ENCODE results near the gene MPRIP. TPM values are rescaled to one million over a fixed set of nuclear protein-coding genes. Genes with fewer than 3 reads are reported as not detected.
A peak's percentile ranks its signal among the peaks of the same experiment; 100 is the strongest.
"Not testable (repeated sequence)": the region's sequence is repeated elsewhere in the genome, so short reads cannot be mapped to it uniquely, and the experiment has no call there.

Gene MPRIP
- total RNA-seq, 2 donors from 2014 or later = 147 to 269 TPM

DNA sequence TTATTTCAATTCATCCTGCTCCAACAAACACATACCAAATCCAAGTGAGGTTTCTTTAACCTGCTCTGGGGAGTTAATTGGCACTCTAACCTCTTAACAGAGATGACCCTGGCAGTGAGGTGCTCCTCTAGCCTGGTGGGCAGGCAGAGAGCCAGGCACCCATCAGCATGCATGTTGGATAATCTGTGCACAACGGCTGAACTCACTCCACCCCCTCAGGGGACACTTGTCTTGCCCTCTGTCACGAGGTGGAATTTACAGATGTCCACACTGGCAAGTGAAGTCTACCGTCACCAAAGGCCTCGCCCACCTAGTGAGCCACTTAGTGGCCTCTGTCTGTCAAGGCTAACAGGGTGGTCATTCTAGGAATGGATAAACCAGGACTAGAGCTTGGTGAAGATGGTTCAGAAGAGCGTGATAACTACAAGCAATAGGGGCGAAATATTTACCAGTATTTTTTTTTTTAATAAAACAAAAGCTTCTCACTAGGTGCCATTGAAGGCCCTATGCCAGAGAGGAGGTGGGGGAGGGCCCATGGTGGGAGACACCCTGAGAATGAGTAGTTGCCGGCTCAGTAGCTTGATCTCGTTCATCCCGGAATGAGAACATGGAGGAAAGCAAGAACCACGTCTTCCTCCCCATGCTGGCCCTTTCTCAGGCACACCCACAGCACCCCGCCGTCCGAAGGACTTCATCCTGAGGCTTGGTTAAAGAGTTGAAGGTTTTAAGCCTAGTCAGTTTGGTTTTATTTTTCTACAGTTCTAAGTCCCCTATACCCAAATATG, 138.7 kb downstream of the MPRIP start:
- intact Hi-C loops (cut with DNase I) = no loop called here
- no peak overlapping the region for H3K27ac ChIP-seq

DNA sequence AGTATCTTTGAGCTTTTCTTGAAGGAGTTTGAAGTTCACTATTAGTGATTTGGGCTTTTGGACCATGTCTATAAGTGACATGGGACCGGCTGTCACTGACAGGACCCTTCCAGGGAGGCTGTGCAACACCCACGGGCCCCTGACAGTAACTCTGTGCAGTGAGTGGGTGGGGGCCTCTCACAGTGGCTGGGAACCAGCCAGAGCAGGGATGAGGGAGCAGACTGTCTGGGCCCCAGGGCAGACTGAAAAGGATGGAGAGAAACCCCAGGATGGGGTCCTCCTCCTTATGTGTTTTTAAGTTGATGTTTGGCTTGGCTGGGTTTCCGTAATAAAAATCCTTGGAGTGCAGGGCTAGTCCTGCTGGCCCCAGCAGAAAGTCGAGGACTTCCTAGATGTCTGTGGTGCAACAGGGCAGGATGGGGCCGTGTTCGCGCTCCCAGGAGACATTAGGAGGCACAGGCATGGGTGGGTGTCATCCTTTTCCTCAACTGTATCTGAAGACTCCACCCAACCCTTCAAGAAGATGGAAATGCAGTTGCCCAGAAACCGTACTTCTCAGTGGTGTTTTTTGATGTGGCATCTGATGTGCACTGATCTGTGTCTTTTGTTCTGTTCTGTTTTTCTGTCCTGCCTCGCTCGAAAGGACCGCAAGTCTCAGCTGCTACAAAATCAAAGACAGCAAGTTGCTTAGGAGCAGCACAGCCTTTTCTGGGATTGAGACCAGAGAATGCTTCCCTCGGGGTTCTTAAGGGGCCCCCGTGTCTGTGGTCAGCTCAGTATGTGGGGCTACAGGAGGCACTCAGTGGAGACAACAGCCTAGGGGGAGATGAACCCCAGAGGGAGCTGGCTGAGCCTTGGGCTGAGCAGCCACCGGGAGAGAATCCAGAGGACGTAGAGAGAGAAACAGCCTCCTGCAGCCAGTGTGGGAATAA, 139.7 kb downstream of the MPRIP start:
- DNase-seq (no peak), ATAC-seq (no peak)
- Histone ChIP-seq H3K4me1 (peaks cover 20% of the 10 kb centered on the region), H3K27me3 (no peaks in the 10 kb centered on the region), H3K27ac (no peak overlapping the region), H3K4me3 (no peak overlapping the region), H3K36me3 (replicated peaks in 1 of 2; ENCODE audit: insufficient read depth in 1 of 2, low read depth in 2 of 2) (peaks cover 14 to 31% of the 10 kb centered on the region in 2 donors), H3K9me3 (no peaks in the 10 kb centered on the region)
- TF ChIP-seq, protein P1, sequence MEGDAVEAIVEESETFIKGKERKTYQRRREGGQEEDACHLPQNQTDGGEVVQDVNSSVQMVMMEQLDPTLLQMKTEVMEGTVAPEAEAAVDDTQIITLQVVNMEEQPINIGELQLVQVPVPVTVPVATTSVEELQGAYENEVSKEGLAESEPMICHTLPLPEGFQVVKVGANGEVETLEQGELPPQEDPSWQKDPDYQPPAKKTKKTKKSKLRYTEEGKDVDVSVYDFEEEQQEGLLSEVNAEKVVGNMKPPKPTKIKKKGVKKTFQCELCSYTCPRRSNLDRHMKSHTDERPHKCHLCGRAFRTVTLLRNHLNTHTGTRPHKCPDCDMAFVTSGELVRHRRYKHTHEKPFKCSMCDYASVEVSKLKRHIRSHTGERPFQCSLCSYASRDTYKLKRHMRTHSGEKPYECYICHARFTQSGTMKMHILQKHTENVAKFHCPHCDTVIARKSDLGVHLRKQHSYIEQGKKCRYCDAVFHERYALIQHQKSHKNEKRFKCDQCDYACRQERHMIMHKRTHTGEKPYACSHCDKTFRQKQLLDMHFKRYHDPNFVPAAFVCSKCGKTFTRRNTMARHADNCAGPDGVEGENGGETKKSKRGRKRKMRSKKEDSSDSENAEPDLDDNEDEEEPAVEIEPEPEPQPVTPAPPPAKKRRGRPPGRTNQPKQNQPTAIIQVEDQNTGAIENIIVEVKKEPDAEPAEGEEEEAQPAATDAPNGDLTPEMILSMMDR (IDR thresholded peaks at IDR 0.05) = no peak
- no peak for TF ChIP-seq POLR2A (IDR thresholded peaks at IDR 0.05)
- intact Hi-C loops (cut with DNase I) = no loop called here
- WGBS, 2 donors = 85 to 88% methylated on average over 15 of the region's 15 CpGs

More for the DNA sequence above, 138.7 kb downstream of the MPRIP start:
- ATAC-seq (no peak), DNase-seq (no peak)
- WGBS, 2 donors = 83 to 86% methylated on average over 13 of the region's 13 CpGs
- H3K36me3 ChIP-seq (replicated peaks in 1 of 2; ENCODE audit: insufficient read depth in 1 of 2, low read depth in 2 of 2) = peaks cover 14 to 34% of the 10 kb centered on the region in 2 donors
- no peaks in the 10 kb centered on the region for H3K27me3 ChIP-seq
- no peaks in the 10 kb centered on the region for H3K9me3 ChIP-seq
- no peak overlapping the region for H3K4me3 ChIP-seq
- TF ChIP-seq, protein P1 (IDR thresholded peaks at IDR 0.05) = no peak
- no peak for TF ChIP-seq POLR2A (IDR thresholded peaks at IDR 0.05)
- peaks cover 10% of the 10 kb centered on the region for H3K4me1 ChIP-seq

DNA sequence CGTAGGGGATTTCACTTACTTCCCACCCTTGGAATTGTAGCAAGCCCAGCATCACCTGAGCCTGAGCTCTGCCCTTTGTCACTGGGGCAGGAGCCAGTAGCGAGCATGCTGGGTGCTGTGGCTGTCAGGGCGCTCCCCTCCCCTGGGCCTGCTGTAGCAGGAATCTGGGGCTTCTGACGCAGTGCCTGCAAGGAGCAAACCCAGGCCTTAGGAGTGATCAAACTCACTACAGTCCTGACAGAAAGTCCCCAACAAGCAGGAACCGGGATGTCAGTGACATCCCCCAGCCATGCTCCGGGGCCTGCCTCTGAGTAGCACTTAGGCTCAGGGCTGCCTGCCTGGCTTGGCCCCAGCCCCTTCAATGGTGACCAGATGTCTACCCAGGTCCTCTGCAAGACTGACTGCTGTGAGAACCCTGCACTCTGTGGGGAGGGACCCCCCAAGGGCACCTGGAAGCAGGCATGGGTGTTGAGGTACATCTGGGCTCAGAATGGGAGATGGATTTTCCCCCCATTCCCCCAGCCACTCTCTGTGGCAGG, 140.4 kb downstream of the MPRIP start:
- Histone ChIP-seq H3K4me3 (no peak overlapping the region), H3K27me3 (no peaks in the 10 kb centered on the region), H3K9me3 (no peaks in the 10 kb centered on the region), H3K36me3 (replicated peaks in 1 of 2; ENCODE audit: insufficient read depth in 1 of 2, low read depth in 2 of 2) (peaks cover 14 to 28% of the 10 kb centered on the region in 2 donors), H3K27ac (no peak overlapping the region), H3K4me1 (peaks cover 26% of the 10 kb centered on the region)
- ATAC-seq (no peak), DNase-seq (no peak)
- no peak for TF ChIP-seq POLR2A (IDR thresholded peaks at IDR 0.05)
- TF ChIP-seq, protein P1 (IDR thresholded peaks at IDR 0.05) = no peak
- intact Hi-C loops (cut with DNase I) = no loop called here
- 92 to 93% methylated on average over 3 to 6 of the region's 6 CpGs for WGBS, 2 donors

DNA sequence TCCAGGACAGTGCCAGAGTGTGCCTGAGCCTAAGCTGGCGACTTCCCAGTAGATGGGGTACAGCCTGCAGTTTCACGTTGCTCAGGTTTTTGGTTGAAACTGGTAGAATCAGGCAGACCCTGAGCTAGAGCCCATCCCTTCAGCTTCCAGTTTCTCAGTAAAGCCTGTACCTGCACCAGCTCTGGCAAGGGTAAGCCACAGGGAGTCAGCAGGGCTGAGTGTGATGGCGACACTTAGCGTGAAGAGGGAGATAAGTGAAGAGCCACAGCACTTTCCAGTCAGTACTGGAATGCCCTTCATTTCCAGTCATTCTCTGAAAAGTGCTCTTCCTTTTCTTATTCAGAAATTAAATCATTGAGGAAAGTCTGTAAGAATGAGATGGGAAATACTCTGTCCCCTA, 141.5 kb downstream of the MPRIP start:
- Histone ChIP-seq H3K27me3 (no peaks in the 10 kb centered on the region), H3K4me3 (no peak overlapping the region), H3K27ac (no peak overlapping the region), H3K4me1 (peaks cover 26% of the 10 kb centered on the region), H3K36me3 (replicated peaks in 1 of 2; ENCODE audit: insufficient read depth in 1 of 2, low read depth in 2 of 2) (peaks cover 14 to 21% of the 10 kb centered on the region in 2 donors), H3K9me3 (no peaks in the 10 kb centered on the region)
- intact Hi-C loops (cut with DNase I) = no loop called here
- no peak for TF ChIP-seq POLR2A (IDR thresholded peaks at IDR 0.05)
- TF ChIP-seq, protein P1 (IDR thresholded peaks at IDR 0.05) = no peak
- ATAC-seq (no peak), DNase-seq (no peak)
- 83 to 89% methylated on average over 4 of the region's 4 CpGs for WGBS, 2 donors

DNA sequence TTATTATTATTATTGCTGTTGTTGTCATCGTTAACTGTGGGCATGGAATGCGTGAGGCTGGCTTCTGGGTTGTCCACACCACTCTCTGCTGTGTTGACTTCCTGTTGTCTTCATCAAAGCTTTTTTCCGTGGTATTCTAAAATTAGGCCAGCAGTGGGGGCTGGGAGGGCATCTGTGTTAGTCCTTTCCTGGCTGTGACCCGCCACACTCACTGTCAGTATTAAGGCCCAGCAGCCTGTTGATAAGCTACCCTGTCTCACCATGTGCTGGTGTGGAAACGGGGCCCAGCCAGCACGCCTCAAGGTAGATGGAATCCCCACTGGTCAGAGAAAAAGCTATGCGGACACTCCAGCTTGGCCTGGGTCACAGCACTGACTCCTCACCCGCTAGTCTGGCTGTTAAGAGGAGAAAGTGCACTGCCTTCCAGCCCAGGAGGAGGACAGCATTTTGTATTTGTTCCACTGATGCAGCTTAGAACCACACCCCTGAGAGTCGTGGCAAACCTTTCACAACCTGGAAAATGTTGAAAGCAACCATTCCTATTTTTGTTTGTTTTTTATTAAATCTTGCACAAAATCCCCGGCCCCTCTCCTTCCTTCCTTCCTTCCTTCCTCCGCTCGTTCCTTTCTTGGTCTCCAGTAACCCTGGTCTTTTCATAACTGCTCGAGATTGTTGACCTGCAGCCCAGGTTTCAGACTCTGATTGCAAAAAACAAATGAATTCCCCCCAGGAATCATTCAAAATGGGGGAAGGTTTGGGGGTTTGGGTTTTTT, 142.9 kb downstream of the MPRIP start:
- H3K4me3 ChIP-seq; H3K9me3 ChIP-seq; intact Hi-C loops (cut with DNase I); ATAC-seq; H3K27me3 ChIP-seq; DNase-seq: not testable (repeated sequence)
- peak overlapping the region in 3 of 4 donors; percentile 27 to 56 (median 28) for H3K27ac ChIP-seq
- 73 to 76% methylated on average over 13 of the region's 13 CpGs for WGBS, 2 donors
- peaks cover 12 to 15% of the 10 kb centered on the region in 2 donors for H3K36me3 ChIP-seq (replicated peaks in 1 of 2; ENCODE audit: insufficient read depth in 1 of 2, low read depth in 2 of 2)
- peaks cover 29% of the 10 kb centered on the region for H3K4me1 ChIP-seq

Data from body of pancreas (tissue), 4 donors.